Measurements from ENCODE around the gene NPR1.
"Not testable (repeated sequence)": the region's sequence is repeated elsewhere in the genome, so short reads cannot be mapped to it uniquely, and the experiment has no call there.

The NPR1 gene

DNA sequence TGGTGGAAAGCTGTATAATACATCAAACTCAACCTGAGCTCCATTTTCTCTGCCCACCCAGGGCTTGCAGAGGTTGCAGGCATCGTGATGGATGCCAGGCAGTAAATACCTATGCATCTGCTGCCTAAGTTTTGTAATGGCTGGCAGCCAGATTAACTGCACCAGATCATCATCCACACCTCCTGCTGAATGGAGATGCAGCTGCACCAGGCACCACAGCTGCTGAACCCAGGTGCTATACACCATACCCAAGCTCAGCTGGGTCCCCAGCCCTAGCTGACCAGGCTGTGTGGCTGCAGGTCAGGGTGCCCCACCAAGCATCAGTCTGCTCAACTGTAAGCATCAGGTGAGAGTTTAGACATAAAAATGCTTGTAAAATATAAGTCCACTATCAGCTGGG, 26.7 kb upstream of the NPR1 start:
- no peak for DNase-seq

DNA sequence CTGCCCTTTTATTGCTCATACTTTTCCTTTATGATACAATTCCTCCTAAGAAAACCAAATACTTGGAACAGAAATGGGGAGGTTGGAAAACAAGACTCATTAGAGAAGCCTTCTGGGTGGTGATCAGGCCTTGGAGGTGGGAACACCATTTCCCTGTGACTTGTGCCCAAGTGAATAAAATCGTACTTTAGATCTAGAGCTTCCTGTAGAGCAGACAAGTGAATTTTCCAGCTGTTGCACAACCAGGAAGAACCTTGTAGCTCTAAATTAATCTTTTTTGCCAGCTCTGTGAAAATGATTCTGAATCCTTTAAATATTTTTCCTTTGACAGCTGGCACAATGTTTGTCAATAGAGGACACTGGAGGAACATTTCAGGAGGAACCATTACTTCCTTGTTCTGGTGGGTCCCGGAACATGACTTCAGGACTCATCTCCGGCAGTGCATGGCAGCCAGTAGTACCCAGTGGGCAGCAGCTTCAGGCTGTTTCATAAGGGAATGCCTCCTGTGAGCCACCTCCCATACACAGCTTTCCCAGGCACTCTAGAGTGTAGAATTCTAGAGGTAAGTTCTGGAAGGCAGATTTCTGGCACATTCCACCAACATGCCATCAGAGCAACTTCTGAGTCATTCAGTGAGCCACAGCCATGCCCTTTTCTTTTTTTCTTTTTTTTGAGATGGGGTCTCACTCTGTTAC, 25.5 kb upstream of the NPR1 start:
- DNase-seq = no peak

DNA sequence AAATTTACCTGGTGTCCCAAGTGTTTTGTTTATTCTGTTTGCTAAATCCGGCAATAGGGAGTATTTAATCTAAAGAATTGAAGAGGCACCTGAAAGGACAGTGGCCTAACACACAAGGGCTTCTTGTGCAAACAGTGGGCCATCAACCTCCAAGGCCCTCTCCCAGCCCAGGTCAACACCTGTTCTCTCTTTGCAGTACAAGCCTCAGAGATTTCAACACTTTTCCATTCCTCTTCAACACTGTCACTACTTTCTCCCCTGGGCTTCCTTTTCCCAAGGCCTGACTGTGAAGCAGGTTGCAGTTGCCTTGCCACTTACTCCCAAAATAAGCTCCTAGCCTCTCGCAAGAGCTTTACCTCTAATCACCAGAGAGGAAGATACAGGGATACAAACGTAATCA, 23.2 kb upstream of the NPR1 start:
- no peak for DNase-seq

DNA sequence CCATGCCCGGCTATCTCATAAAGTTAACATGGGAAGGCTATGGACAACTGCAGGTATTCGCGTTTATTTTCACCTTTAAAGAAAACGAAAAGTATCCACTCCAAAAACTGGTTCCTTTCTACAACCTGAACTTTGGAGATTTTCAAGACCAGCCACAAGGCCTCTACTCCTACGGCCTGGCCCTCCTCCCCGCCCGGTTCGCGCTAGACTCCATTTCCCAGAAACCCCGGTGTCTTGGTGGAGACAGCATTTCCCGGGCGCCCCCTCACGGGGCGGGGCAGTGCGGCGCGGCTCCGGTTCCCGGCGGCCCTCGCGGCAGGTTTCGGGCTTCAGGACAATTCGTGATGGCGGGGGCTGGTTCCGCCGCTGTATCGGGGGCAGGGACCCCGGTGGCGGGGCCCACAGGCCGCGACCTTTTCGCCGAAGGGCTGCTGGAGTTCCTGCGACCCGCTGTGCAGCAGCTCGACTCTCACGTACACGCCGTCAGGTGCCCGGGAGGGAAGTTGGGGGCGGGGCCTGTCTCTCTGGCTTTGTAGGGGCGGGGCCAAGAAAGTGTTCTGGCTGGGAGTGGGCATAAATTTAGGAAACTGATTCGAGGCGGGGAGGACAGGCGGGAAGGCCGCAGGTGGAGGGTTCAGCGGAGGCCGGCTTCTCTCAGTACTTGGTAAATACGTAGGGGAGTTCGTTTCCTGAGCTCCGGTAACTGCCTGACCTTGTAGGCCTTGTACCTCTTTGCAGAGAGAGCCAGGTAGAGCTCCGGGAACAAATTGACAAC, 19.9 kb upstream of the NPR1 start, which contains the start of gene SNAPIN:
TSS of gene SNAPIN (plus strand) at position 304 of the 775 bp plus-strand sequence. CDS start at position 345, 41 bp downstream.
- peak; percentile 91 for DNase-seq

DNA sequence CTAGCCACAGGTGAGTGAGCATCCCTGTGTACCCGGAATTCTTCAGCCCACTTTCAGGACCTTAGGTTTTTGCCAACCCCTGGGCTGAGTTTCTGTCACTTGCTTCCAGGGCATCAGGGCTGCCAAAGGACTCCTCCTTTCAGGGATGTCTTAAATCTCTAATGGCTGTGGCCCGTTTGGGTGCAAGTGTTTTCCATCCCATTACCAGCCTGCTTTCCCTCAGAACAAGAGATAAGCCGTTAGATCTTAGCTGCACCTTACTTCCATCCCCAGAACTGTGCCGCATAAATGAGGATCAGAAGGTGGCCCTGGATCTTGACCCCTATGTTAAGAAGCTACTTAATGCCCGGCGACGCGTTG, 19.3 kb upstream of the NPR1 start:
- DNase-seq = no peak

DNA sequence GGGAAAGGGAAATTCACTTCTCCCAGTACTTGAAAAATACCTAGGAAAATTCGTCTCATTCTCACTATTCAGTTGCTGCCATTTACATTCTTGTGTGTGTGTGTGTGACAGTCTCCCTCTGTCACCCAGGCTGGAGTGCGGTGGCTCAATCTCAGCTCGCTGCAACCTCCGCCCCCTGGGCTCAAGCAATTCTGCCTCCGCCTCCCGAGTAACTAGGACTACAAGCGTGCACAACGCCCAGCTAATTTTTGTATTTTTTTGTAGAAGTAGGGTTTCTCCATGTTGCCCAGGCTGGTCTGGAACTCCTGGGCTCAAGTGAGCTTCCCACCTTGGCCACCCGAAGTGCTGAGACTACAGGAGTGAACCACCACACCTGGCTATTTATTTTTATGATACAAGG, 18.8 kb upstream of the NPR1 start:
- DNase-seq = no peak

DNA sequence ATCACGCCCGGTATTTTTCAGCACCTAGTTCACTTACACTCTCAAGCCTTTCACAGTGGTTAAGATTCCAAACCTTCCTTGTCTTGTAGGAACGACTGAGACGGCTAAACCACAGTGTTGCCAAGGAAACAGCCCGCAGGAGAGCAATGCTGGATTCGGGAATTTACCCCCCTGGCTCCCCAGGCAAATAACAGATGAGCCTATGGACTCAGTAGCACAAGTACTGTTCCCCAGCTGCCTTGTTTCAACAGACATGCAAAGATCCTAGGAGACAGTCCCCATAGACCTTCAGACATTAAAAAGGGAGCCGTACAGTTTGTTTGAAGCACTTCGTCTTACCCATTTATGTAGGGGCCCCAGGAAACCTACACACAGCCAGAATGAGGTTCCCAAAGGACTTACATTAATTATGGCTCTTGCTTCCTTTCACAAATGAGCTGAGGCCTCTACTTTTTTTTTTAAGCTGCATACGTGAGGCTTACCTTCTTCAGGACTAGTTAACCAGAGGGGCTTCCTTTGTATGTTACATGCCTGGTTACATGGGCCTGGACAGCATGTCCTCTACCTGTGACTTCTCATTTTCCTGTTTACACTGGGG, 17.3 kb upstream of the NPR1 start:
- no peak for DNase-seq

DNA sequence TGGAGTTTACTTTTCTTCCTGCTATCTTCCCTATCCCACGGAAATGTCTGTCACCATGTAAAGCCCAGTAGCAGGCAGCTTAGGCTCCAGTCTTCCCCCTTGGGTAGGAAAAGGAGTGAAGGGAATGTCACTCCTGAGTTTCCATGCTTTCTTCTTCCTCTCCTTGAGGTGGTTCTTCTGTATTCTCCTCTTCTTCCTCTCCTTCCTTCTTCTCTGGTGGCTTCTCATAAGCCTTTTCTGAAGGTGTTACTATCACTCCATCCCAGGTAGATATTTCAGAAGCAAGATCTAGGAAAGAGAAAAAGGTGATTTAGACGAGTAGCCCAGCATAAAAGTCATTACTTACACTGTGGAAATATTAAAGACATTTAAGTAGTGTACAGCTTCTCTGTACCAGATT, 16.2 kb upstream of the NPR1 start:
- no peak for DNase-seq

DNA sequence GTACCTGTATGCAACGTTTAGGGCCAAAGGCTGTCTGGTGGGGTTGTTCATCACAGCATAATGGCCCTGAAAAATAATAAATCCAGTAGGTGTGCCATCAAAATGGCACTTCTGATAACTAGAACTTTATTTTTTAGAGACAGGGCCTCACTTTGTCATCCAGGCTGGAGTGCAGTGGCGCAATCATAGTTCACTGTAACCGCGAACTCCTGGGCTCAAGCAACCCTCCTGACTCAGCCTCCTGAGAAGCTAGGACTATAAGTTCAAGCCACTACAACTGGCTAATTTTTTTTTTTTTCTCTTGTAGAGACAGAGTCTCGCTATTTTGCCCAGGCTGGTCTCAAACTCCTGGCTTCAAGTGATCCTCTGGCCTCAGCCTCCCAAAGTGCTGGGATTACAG, 15.3 kb upstream of the NPR1 start:
- DNase-seq = no peak

DNA sequence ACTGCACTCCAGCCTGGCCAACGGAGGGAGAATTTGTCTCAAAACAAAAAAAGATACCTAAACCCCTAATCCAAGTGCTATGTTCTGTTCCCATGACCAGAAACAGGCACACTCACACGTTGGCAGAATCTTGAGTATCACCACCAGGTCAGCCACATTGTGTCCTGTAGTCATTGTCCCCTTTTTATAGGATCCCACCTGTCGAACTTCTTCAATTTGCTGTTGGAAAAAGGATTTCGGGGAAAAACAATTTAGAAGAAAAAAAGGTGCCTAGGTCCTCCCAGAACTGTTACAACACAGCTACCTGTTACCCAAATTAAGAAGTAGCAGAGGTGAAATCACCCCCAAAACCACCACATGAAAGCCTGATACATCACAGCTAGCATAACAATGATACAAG, 11.0 kb upstream of the NPR1 start:
- no peak for DNase-seq

DNA sequence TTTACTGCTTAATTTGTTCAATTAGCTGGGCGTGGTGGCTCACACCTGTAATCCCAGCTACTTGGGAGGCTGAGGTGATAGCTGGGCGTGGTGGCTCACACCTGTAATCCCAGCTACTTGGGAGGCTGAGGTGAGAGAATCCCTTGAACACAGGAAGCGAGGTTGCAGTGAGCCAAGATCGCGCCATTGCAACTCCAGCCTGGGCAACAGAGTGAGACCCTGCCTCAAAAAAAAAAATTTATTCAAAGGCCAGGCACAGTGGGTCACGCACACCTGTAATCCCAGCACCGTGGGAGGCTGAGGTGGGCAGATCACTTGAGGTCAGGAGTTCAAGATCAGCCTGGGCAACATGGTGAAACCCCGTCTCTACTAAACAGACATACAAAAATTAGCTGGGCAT, 9.8 kb upstream of the NPR1 start:
- not testable (repeated sequence) for DNase-seq

DNA sequence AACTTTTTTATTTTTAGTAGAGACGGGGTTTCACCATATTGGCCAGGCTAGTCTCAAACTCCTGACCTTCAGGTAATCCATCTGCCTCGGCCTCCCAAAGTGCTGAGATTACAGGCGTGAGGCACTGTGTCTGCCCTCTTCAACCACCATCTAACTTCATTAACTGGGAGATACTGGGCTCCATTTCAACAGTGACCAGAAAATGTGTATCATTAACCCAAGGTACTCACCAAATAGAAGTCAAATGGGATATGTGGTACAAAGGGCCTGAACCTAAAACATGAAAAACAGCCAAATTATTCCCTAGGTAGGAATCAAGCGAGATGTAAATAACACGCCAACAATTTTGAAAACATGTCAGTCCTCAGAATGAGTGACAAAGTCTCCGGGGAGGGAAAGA, 8.9 kb upstream of the NPR1 start:
- no peak for DNase-seq

DNA sequence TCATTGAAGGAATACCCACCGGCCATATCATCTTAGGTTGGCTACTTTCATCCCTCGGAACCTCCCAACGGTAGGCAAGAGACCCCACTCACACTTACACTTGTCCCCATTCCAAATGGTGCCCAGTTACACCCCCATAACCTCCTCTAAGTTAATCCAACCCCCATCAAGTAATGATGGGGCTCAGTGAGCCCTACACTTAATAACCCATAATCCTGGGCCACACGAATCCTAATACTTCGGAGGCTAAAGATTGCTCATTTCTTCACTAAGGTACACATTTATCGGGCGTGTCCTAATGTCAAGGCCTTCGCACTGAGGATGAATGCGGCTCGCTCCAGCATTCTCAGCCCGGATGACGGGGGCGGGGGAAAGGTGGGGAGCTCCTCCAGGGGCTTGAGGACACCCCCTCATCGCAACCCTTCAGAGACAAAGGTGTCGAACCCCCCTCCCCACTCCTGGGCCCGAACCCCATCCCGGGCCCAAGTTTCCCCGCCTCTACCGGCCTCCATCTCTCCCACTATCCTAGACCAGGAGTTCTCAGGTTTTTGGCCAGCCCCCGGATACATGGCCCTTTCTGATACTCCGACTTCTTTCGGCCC, 8.1 kb upstream of the NPR1 start:
- no peak for DNase-seq

DNA sequence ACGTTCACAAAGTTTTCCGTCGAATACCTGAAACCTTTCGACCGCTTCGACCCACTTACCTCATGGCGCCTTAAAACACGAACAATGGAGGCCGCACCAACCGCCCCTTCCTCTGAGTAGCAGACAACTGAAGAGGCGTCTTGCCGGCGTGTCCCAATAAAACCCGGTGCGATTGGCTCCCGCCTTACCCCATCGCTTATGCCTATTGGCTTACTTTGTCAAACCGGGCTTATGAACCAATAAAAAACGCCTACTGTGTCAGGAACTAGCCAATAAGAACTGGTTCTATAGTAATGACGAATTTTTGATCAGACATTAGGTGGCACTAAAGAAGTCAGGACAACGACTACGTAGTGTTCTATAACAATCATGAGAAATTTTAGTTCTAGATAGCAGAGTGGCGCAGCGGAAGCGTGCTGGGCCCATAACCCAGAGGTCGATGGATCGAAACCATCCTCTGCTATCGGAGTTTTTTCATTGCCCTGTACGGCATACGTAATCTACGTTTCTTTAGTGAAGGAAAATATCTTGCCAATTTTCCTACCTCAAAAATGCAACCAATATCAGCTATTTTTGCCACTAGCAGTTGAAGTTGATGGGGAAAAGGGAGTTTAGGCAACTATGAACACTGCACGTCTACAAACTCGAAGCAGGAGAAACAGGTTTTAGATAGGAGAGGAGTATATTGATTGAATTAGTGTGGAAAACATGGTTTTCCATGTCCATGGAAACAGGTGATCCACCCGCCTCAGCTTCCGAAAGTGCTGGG, 7.4 kb upstream of the NPR1 start, which contains the start of gene ILF2:
TSS of gene ILF2 (minus strand) at position 135 of the 769 bp plus-strand sequence. CDS start at position 64, 71 bp downstream.
- DNase-seq = peak; percentile 99

DNA sequence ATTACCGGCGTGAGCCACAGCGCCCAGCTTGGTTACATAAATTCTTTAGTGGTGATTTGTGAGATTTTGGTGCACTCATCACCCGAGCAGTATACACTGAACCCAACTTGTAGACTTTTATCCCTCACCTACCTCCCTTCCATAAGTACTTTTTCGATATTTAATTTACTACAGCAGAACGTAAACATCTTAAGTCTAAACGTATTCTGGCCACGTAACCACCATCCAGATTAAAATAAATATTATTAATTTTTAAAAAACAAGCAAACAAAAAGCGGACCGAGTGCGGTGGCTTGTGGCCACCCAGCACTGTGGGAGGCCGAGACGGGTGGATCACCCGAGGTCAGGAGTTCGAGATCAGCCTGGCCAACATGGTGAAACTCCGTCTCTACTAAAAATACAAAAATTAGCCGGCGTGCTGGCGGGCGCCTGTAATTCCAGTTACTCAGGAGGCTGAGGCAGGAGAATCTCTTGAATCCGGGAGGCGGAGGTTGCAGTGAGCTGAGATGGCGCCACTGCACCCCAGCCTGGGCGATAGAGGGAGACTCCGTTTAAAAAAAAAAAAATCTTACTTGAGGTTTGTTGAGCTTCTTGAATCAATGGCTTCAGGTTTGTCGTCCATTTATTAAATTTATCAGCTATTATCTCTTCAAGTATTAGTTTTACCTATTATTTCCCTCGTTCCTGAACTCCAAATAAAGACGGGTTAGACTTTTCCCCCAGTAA, 6.7 kb upstream of the NPR1 start:
- peak; percentile 60 for DNase-seq

DNA sequence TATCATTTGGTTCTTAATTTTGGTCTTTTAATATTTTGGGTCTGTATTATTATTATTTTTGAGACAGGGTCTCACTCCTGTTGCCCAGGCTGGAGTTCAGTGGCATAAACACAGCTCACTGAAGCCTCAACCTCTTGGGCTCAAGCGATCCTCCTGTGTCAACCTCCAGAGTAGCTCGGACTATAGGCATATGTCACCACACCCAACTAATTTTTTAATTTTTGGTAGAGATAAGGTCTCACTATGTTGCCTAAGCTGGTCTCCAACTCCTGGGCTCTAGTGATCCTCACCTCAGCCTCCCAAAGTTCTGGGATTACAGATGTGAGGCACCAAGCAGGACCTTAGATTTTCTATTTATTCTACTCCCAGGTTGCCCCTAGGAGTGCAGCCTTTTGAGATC, 5.0 kb upstream of the NPR1 start:
- no peak for DNase-seq

DNA sequence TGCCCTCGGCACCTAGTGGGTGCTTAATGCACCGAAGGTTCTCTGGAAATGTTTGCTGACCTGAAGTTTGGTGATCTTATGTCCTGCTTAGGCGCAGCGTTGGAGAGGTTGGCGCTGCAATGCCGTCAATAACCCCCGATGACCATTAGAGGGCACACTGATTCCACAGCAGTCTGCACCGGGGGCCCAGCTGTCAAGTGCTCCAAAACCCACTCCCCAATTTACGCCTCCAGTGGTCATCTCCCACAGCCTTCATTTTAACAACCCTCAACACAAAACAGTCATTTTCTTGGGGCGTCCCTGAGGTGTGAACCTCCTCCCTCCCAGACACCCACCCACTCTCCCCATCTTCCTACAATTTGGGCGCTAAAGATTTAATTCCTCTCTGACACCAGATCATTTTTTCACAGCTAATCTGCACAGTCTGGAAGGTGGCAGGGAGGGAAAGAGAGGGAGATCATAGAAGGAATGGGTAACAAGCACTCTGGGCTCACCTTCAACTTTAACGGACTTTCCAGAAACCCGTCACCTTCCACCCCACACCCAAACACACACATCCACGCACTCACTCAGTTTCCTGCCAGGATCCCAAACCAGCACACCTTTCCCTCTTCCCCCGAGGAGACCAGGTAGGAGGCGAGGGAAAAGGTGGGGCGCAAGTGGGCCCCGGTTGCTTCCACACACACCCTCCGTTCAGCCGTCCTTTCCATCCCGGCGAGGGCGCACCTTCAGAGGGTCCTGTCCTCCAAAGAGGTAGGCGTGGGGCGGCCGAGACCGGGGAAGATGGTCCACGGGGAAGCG, 570 bp upstream of the NPR1 start:
- DNase-seq = peak; percentile 30

DNA sequence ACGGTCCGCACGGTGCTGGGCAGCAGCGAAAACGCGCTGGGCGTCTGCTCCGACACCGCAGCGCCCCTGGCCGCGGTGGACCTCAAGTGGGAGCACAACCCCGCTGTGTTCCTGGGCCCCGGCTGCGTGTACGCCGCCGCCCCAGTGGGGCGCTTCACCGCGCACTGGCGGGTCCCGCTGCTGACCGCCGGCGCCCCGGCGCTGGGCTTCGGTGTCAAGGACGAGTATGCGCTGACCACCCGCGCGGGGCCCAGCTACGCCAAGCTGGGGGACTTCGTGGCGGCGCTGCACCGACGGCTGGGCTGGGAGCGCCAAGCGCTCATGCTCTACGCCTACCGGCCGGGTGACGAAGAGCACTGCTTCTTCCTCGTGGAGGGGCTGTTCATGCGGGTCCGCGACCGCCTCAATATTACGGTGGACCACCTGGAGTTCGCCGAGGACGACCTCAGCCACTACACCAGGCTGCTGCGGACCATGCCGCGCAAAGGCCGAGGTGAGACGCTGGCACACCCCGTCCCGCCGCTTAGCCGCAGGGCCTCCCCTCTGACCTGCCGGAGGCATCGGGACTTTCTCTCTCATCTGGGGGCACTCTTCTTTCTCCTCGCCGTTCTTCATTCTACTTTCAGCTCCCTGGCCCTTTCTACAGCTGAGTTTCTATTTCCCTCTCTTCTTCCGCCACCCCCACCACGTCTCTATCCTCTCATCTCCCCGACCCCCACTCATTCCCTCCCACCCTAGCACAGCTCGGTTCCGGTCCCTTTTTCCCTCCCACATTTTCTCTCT, 1.0 kb downstream of the NPR1 start:
- no peak for DNase-seq

DNA sequence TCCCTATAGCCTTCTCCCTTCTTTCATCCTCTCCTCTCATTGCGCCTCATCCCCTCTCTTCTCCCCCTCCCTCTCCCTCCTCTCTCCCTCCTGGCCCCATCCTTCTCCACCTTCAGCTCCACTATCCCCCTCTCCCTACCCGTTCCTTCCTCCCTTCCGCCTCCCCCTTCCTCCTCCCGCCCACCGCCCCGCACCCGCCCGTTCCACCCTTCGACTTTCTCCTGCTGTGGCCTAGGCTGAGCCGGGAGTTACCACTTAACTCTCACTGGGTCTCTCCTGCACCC, 1.6 kb downstream of the NPR1 start:
- DNase-seq = no peak

DNA sequence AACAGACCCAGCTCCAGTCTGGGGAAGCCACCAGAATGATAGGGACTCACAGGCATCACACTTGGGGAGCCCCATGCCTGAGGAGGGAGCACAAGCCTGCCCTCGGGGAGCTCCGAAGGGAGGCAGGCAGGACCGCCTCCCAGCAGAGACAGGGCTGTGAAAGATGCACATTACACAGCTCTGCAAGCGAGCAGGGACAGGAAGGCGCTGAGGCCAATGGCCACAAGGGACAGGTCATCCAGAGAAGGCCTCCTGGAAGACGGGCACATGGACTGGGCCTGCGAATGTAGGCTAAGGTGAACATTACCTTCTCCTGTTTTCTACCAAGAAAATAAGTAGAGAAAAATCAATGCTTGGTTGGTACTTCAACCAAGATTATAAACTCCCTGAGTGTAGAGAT, 4.2 kb downstream of the NPR1 start:
- no peak for DNase-seq

DNA sequence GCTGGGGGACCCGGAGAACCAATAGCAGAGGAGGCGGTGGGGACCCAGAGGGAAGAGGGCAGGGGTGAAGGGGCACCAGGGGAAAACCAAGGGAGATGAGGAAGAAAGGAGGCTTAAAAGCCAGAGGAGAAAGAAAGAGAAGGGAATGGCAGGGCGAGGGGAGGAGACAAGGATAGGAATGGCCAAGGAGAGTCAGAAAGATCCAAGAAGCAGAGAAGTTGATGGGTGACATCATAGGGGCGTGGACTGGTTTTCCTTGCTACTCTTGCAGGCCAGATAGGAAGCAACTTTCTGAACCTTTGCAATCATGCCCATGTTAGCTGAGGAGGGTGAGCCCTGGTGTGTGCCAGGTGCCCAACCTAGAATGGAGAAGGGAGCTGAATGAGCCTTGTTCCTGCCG, 5.4 kb downstream of the NPR1 start:
- no peak for DNase-seq

Data from stimulated activated CD4-positive, alpha-beta T cell treated with anti-CD3 and anti-CD28 coated beads, Interleukin-1b, Interleukin-23, amount 100 ng/mL, for 48 hours (primary cell).